CD4-positive, alpha-beta T cell treated with Interleukin-15 for 4 hours (primary cell): ENCODE measurements around the gene SOS1.

Experiments used
- DNase-seq: peaks from one replicate; pipeline ENCODE4 v3.0.0-alpha.2; 2020; ENCODE audit warnings: low spot score

SOS1 gene

GRCh38 chr2:39024833-39025232 is 96.0 kb downstream of the SOS1 start:
- DNase-seq: peak; percentile 0

DNA sequence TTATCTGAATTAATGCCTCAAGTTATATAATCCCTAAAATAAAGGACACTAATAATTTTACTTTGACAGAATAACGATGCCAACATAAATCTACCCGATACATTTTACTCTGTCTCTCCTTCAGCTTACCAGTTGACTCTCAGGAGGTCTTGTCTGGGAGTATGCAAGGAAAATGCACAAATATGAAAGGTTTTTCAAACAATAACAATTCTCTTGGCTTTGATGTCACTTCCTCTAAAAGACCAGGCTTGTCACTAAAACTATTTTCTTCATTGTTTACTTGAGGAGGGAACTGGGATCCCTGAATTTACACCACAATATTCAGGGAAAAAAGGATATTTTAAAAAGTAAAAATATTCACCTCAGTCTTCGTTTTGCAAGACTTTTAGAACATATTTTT is 97.2 kb downstream of the SOS1 start:
- no peak for DNase-seq

DNA sequence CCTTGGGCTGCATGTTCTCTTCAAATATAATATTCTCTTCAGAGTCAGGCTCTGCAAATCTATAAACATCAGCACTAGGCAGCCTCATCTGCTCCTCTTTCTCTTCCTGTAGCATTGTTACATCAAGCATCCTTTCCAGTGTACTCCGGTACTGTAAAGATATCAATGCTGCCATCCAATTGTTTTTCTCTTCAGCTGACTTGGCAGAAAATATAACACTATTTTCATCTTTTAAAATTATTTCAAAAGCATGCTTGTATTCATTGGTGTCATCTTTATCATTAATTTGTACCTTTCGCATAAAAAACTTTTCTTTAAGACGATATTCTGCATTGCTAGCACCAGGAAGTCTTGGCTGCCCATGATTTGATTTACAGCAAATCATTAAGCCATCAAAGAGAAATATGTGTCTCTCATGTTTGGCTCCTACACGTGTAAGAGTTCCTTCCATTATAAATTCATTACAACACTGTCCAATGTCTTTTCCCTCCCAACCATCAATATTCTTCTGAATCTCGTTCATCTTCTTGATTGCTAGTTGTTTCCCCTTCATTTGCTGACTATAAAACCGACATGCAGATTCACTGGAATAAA is 98.1 kb downstream of the SOS1 start:
- DNase-seq: no peak

GRCh38 chr2:39020383-39020782 is 100.5 kb downstream of the SOS1 start:
- no peak for DNase-seq

DNA sequence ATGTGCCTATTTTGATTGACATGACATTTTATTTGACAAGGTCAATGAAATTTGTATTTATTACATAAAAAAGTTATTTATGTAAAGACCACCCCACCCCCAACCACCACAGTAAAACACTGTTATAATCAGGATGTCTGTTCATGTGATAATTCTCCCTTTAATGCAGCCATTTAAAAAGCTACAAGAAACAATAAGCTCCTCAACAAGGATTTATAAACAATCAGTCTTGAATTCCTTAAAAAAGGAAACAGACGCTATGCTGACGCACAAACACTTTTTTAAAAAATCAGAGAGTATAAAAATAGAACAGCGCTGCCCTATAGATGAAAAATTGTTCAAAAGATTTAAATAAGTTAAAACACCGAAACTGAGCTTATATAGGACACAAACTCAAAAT is 102.2 kb downstream of the SOS1 start:
- DNase-seq: no peak

DNA sequence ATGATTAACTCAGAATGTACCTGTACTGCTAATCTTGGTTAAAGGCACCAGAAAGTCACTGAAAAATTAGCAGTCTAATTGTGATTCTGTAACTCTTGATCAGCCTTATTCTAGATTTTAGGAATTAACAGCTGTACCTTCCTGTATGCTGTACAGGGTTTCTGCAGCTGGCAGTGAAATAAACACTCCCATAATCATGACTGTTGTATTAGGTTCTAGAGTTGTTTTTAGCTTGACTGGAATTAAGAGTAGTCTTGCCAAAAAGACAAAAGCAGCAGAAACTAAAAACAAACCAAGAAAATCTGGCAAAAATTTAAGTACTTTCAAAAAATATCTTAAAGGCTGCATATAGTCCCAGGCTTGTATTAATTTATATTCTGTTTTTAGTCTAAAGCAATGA is 103.5 kb downstream of the SOS1 start:
- DNase-seq: no peak

- DNase-seq: no peak
Measured at GRCh38 chr2:39015424-39015823, 105.4 kb downstream of the SOS1 start.

- no peak for DNase-seq
Measured at GRCh38 chr2:39013871-39014270, 107.0 kb downstream of the SOS1 start.

- no peak for DNase-seq
Measured at GRCh38 chr2:39008665-39009064, 112.2 kb downstream of the SOS1 start.

- DNase-seq: no peak
Measured at GRCh38 chr2:39007875-39008504, 112.9 kb downstream of the SOS1 start.

DNA sequence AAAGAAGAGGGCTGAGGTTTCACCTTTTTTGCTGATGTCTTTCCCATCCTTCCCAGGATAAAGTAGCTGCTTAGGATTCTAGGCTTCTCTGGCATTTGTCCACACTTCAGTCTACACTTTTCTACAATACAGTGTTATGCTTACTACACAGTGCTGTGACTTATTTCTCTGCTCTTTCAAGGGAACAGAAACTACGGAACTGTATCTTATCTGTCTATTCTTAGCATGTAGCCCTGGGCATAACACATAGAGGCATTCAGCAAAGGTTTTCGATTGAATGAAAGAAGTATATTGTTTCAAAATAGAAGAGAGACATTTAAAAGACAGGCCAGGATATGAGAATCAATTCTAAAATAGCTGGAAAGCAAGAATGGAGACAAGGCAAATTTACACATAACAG is 120.3 kb downstream of the SOS1 start:
- DNase-seq: no peak

DNA sequence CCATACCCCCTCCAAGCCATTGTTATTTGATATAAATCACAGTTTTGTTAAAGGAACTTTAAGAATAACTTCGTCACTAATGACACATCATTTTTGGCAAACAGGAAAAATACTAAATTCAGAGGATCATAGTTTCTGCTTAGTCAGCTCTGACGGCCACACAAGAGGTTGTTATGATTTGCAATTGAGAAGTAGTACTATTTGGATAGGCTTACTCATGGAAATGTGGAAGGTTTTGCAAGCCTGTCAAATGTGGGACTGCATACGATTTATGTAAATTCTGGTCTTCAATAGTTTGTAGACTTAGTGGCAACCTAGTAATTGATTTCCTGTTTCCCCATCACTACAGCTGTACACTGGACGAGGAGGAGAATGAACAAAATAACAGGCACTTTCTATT is 123.1 kb downstream of the SOS1 start:
- DNase-seq: no peak

GRCh38 chr2:38991899-38992298 is 129.0 kb downstream of the SOS1 start:
- DNase-seq: no peak

DNA sequence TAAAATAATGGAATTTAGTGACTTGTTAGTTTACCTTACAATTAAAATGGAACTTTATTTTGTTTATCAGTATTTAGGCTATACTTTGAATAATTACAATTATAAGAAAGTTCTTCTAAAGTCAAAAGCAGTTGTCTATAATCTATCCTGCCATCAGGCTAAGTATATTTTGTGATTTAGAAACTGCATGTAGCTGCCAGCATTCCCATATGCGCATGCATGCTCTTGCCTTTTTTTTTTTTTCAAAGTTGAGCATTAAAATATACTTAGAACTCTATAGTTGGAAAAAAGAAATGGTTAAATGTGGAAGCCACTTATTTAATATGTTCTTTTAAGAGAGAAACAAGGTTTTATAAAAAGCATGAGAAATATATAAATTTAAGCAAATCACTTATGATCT is 132.1 kb downstream of the SOS1 start:
- DNase-seq: no peak

DNA sequence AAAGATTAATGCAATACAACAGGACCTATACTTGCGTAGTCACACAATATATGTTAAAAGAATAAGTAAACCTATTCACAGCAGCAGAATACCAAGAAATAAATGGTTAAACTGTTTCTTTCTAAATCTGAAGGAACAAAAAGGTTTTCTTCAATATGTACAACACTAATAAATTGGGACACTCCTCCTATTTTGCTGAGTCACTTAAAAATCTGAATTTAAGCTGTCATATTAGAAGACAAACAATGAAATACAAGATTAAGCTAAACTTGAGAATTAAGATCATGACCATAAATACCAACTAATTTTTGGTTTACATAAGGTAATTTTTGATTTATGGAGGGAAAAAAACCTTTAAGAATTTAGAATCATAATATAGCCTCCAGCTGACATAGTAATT is 138.4 kb downstream of the SOS1 start:
- DNase-seq: no peak

DNA sequence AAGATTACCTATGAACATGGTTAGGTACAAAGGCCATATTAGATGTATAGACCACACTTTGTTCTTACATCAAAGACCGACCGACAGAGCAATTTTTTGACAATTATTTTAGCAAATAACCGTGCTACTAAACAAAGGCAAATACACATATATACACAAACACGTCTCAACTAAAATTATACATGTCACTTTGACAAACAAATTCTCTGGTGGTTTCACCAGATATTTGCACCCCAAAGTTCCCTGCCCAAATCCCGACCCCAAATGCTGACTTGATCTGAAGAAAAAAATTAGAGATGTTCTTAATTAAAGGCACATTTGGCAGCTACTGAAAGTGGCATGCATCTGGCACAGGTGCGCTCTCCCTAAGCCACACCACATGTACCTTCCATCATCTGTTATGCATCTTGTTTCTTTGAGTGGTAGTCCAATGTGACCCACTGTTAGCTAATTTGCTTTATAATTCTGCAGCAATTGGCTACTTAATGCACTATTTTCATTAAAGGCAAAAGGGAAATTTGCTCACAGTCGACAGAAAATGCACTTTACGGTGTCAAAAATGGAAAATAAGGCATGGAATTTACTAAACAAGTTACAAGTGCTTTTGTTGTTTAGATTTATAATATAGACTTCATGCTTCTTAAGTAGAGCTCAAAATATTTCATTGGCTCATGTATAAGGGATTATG is 139.0 kb downstream of the SOS1 start:
- DNase-seq: no peak

DNA sequence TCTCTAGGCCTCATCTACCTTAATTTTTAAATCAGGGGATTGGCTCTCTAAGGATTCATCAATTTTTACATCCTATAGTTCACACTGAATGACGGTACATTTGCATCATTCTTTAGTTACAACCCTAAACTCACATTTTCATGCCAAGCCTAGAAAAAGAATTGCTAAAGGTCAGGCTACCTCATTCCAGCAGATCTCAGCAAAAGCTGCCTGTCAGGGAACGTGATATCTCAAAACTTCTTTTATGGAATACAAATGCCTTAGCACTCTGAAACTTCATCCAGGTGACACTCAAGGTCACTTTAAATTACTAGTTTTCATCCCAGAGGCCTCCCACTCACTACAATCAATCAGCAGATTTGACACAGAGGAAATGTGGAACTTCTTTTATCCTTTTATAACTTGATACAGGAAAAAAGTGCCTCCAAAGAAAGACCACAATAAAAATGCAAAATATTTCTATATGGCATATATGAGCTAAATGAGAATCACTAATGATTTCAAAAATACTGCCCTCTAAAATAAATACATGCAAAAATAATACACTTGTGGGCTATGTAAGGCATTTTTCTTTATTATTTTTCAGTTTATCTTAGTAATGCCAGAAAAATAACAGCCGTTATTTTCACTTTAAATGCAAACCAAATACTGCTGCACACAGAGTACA is 139.7 kb downstream of the SOS1 start:
- DNase-seq: no peak

GRCh38 chr2:38978908-38979307 is 141.9 kb downstream of the SOS1 start:
- no peak for DNase-seq

GRCh38 chr2:38978296-38978903 is 142.5 kb downstream of the SOS1 start:
- no peak for DNase-seq

- no peak for DNase-seq
Measured at GRCh38 chr2:38977047-38977446, 143.8 kb downstream of the SOS1 start.

DNA sequence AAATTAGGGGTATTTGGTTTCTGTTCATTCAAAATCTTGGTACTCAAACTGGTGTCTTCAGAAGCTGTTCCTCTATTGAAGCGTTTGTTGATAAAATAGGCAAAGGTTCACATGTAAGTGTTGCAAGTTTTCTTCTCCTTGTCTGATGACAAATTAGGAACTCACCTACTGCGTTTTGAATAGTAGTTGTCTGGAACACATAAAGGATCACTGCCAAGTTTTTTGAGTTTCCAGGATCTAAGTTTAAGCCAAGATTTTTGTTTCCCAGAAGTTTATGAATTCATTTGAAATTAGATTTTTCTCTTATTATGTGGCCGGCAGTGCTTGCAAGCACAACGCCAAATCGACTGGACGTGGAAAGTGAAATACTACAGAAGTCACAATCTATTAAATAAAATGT is 145.8 kb downstream of the SOS1 start:
- no peak for DNase-seq

- DNase-seq: no peak
Measured at GRCh38 chr2:38973266-38973665, 147.6 kb downstream of the SOS1 start.

DNA sequence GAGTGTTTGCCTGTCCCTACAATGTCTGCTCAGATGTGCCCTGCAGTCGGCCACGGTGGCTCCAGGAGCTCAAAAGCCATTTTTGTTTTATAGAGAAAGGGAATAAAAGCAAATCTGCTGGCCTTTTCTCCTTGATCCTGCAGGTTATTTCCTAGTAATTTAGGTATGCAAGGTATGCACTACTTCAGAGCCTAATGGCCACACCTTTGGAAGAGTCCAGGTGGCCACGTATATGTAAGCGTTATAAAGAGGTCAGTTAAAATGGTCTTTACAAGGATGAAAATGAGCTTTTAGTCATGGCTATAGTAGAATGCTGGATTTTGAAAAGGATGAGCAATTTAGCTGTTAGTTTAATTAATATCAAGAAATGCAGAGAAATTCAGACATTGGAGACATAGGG is 149.5 kb downstream of the SOS1 start:
- DNase-seq: no peak
